ENCODE results near the gene EYS. TPM values are rescaled to one million over a fixed set of nuclear protein-coding genes. Genes with fewer than 3 reads are reported as not detected.

Gene EYS
- polyA plus RNA-seq, 1 of the 3 experiments (the other 2 are of a cell fraction) = 0.05 TPM

DNA sequence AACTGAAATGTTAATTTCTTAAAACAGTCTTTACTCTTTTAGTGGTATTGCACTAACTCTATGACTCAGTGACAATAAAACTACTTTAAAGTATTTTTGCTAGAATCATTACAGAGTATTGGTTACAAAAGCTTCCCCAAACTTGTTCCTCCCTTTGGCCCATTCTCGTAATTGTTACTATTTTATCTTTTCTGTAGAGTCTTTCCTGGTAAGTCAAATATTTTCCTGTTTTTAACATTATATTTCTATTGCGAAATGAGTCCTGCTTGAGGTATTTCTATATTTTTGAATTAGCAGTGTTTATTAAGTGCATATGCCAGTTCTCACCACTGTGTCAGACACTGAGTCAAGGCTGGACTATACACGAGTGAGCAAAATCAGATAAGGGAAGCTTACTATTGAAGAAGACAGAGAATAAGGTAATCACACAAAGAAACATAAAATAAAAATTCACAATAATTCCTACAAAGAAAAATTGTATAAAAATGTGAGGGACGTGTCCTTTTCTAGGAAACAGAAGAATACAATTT is 970.5 kb downstream of the EYS start:
- no peaks in the 10 kb centered on the region for H3K4me1 ChIP-seq (ENCODE audit: control insufficient read depth in 1 of 2, insufficient read depth in 2 of 2, low read depth in 1 of 2, low read length in 1 of 2)
- H3F3A ChIP-seq (replicated peaks; ENCODE audit: insufficient read depth) = no peaks in the 10 kb centered on the region
- H4K20me1 ChIP-seq (ENCODE audit: insufficient read depth) = no peaks in the 10 kb centered on the region
- no peak for TF ChIP-seq SMC3 (IDR thresholded peaks at IDR 0.05; ENCODE audit: low read depth, low read length)
- no peak for TF ChIP-seq GATA2 (CRISPR knock-in tag; IDR thresholded peaks at IDR 0.05)
- TF ChIP-seq ZBTB33 (IDR thresholded peaks at IDR 0.05; ENCODE audit: borderline replicate concordance, low read depth) = no peak
- TF ChIP-seq, protein P1, sequence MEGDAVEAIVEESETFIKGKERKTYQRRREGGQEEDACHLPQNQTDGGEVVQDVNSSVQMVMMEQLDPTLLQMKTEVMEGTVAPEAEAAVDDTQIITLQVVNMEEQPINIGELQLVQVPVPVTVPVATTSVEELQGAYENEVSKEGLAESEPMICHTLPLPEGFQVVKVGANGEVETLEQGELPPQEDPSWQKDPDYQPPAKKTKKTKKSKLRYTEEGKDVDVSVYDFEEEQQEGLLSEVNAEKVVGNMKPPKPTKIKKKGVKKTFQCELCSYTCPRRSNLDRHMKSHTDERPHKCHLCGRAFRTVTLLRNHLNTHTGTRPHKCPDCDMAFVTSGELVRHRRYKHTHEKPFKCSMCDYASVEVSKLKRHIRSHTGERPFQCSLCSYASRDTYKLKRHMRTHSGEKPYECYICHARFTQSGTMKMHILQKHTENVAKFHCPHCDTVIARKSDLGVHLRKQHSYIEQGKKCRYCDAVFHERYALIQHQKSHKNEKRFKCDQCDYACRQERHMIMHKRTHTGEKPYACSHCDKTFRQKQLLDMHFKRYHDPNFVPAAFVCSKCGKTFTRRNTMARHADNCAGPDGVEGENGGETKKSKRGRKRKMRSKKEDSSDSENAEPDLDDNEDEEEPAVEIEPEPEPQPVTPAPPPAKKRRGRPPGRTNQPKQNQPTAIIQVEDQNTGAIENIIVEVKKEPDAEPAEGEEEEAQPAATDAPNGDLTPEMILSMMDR (IDR thresholded peaks at IDR 0.05) = no peak
- no peak for TF ChIP-seq NFIC (IDR thresholded peaks at IDR 0.05; ENCODE audit: borderline replicate concordance)
- no peak for TF ChIP-seq FOXJ3 (CRISPR knock-in tag; IDR thresholded peaks at IDR 0.05)
- TF ChIP-seq GABPA (IDR thresholded peaks at IDR 0.05; ENCODE audit: low read depth) = no peak
- TF ChIP-seq, protein P2, sequence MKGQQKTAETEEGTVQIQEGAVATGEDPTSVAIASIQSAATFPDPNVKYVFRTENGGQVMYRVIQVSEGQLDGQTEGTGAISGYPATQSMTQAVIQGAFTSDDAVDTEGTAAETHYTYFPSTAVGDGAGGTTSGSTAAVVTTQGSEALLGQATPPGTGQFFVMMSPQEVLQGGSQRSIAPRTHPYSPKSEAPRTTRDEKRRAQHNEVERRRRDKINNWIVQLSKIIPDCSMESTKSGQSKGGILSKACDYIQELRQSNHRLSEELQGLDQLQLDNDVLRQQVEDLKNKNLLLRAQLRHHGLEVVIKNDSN (IDR thresholded peaks at IDR 0.05; ENCODE audit: borderline replicate concordance, low read depth) = no peak
- no peak for TF ChIP-seq TAF1 (IDR thresholded peaks at IDR 0.05; ENCODE audit: borderline replicate concordance, low read depth, low read length)
- no peak for TF ChIP-seq POLR2AphosphoS5 (IDR thresholded peaks at IDR 0.05; ENCODE audit: low read depth, low read length)
- no peak for TF ChIP-seq MXI1 (IDR thresholded peaks at IDR 0.05; ENCODE audit: low read depth, low read length)
- TF ChIP-seq, protein P3, sequence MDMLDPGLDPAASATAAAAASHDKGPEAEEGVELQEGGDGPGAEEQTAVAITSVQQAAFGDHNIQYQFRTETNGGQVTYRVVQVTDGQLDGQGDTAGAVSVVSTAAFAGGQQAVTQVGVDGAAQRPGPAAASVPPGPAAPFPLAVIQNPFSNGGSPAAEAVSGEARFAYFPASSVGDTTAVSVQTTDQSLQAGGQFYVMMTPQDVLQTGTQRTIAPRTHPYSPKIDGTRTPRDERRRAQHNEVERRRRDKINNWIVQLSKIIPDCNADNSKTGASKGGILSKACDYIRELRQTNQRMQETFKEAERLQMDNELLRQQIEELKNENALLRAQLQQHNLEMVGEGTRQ (IDR thresholded peaks at IDR 0.05; ENCODE audit: borderline replicate concordance, low read depth, low read length) = no peak
- no peak for TF ChIP-seq CHD2 (IDR thresholded peaks at IDR 0.05; ENCODE audit: low read length, partially characterized antibody)
- no peak for TF ChIP-seq FOXM1 (IDR thresholded peaks at IDR 0.05; ENCODE audit: low read depth)
- TF ChIP-seq RXRA (IDR thresholded peaks at IDR 0.05; ENCODE audit: borderline replicate concordance, low read depth) = no peak
- TF ChIP-seq RCOR1 (IDR thresholded peaks at IDR 0.05; ENCODE audit: low read length) = no peak
- TF ChIP-seq MAX (IDR thresholded peaks at IDR 0.05; ENCODE audit: low read depth) = no peak
- TF ChIP-seq EZH2phosphoT487 (IDR thresholded peaks at IDR 0.05; ENCODE audit: borderline replicate concordance, low read depth) = no peak
- TF ChIP-seq RAD21 (IDR thresholded peaks at IDR 0.05; ENCODE audit: low read length) = no peak
- no peaks in the 10 kb centered on the region for H3K9me3 ChIP-seq
- ChIA-PET CTCF (interaction anchor here (0.5 to 1.2 kb wide), 2 partner anchors 15 to 25 kb away, joined by 3 read pairs; no protein-coding TSS in a partner anchor), POLR2A (no interaction called here)
- H3K36me3 ChIP-seq (replicated peaks in 1 of 2; ENCODE audit: control insufficient read depth in 1 of 2, insufficient read depth in 2 of 2, low read length in 1 of 2) = no peaks in the 10 kb centered on the region
- no peak overlapping the region for H3K4me2 ChIP-seq
- no peaks in the 10 kb centered on the region for H3K27me3 ChIP-seq (ENCODE audit: insufficient read depth)
- 39% methylated on average over 4 of the region's 4 CpGs for WGBS (ENCODE audit: low lambda C conversion rate)
- H3K9ac ChIP-seq = no peak overlapping the region
- DNase-seq = no peak
- no peak overlapping the region for H3K27ac ChIP-seq (ENCODE audit: low read depth in 2 of 2, low read length in 1 of 2)
- no peak overlapping the region for H2AFZ ChIP-seq (ENCODE audit: low read depth)
- H3K4me3 ChIP-seq (ENCODE audit: low read depth in 2 of 2, low read length in 1 of 2) = no peak overlapping the region
- no peaks in the 10 kb centered on the region; the same call in 1 of the 2 replicates for H3K9me2 ChIP-seq
- no peaks in the 10 kb centered on the region for H3K79me2 ChIP-seq (ENCODE audit: insufficient read depth)

Data from SK-N-SH (cell line).